Omental fat pad (tissue), 4 donors: ENCODE measurements around the gene GALNT15. TPM values are rescaled to one million over a fixed set of nuclear protein-coding genes. Genes with fewer than 3 reads are reported as not detected.

Experiments
- ATAC-seq: fragments of 150-250 bp; one replicate; pipeline ENCODE4 v1.9.1; 2016; ENCODE audit warnings: mild to moderate bottlenecking, moderate library complexity; ENCODE audit not compliant: low FRiP score
- DNase-seq: peaks from one replicate; pipeline ENCODE4 v3.0.0-alpha.2; 2019; ENCODE audit warnings: low spot score
- CTCF ChIP-seq, 3 donors: fragments of 450-650 bp; IDR thresholded peaks; one replicate each; pipeline ENCODE4 v1.5.1; 2016 to 2017; ENCODE audit warnings: antibody characterized with exemption in 3 of 3, mild to moderate bottlenecking in 3 of 3, moderate library complexity in 2 of 3
- total RNA-seq, 4 donors: library from RNA; depleted of rRNA; stranded (reverse); fragments of >200 nt; gene quantifications; one replicate each; pipeline ENCODE4 v1.1.0, GENCODE V29; 2016

The GALNT15 gene
- total RNA-seq, 4 donors from 2014 or later, result 135 to 717 (median 384) TPM

- DNase-seq (no peak), ATAC-seq (no peak)
- TF ChIP-seq CTCF (IDR thresholded peaks at IDR 0.05), result no peak
Measured at GRCh38 chr3:16203671-16204629, 29.5 kb downstream of the GALNT15 start.

GRCh38 chr3:16204751-16205150 is 30.3 kb downstream of the GALNT15 start:
- no peak for ATAC-seq
- no peak for TF ChIP-seq CTCF (IDR thresholded peaks at IDR 0.05)
- no peak for DNase-seq

- DNase-seq, result no peak
- no peak for ATAC-seq
- no peak for TF ChIP-seq CTCF (IDR thresholded peaks at IDR 0.05)
Measured at GRCh38 chr3:16205156-16205870, 30.8 kb downstream of the GALNT15 start.

GRCh38 chr3:16207031-16207430 is 32.6 kb downstream of the GALNT15 start:
- no peak for TF ChIP-seq CTCF (IDR thresholded peaks at IDR 0.05)
- no peak for DNase-seq
- ATAC-seq, result no peak

GRCh38 chr3:16211176-16211904 is 36.9 kb downstream of the GALNT15 start:
- TF ChIP-seq CTCF (IDR thresholded peaks at IDR 0.05), result no peak
- DNase-seq (no peak), ATAC-seq (no peak)

- ATAC-seq (no peak), DNase-seq (no peak)
- no peak for TF ChIP-seq CTCF (IDR thresholded peaks at IDR 0.05)
Measured at GRCh38 chr3:16214366-16214765, 39.9 kb downstream of the GALNT15 start.
